ENCODE results near the gene ISLR. TPM values are rescaled to one million over a fixed set of nuclear protein-coding genes. Genes with fewer than 3 reads are reported as not detected.
A peak's percentile ranks its signal among the peaks of the same experiment; 100 is the strongest.

Gene ISLR
- polyA plus RNA-seq, 3 donors: 47.2 to 77.4 (median 47.3) TPM

DNA sequence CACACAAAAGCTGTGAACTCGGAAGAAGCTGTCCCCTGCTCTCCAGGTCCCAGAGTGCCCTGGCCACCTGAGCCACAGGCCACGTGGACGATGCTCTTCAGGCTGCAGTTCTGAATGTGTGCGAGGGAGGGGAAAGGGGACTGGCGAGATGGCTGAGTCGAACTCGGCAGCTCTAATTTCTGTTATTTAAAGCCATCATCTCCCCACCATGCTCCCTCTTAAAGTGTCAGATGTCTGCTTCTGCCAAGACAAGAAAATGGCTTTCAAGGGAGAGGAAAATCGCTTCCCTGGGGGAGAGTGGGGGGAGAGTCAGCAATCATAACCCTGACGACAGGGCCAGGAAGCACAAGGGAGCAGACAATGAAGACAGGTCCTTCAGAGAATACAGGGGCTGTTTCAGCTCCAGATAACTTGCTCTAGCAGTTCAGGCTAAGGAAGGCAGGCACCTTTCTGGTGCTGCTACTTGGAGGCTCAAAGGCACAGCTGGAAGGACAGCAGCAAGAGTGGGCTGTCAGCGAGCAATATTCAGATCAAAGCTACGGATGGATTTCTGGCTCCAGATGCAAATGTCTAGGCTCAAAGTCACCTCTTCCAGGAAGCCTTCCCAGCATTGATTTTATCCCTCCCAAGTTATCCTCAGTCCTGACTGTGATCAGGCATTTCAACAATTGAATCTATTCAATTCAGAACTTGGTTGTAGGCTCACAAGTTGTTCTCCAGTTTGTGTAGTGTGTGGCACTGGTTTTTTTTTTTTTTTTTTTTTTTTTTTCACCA, 47.2 kb downstream of the ISLR start:
- no peak for DNase-seq (ENCODE audit: extremely low read depth in 1 of 11, low read depth in 9 of 11, low spot score in 4 of 11)

DNA sequence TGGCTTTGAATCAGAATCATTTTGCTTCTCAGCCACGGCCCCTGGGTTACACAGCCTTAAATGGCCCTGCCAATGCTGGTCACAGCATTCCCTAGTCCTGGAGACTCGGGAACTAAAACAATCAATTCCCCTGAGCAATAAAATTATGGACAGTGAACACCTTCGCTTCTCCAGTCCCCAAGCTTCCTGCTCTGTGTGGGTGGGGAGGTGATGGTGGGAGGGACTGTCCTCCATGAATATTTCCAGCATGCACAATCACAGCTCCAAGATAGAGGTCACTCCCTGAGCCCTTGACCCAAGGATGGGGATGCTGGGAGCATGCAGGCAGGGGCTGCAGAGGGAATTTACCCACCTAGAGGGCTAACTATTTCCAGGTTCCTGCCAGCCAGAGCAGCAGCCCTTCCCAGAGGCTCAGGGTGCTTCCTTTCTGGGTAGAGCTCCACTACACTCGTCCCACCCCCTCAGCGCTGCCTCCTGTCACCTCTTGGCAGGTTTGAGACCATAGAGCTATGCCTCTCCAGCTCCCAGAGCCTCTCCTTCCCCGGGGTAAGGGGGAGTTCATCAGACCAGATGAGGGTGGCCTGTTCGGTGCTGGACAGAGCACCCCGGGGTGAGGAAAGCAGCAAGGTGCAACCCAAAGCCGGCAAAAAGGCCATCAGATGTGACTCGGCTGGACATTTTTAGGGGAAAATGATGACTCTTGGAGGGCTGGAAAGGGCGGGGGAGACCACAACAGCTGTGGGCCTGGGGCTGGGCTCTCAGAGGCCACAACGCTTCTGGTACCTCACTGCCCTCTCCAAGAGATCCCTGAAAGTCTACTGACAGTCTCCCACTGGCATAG, 48.1 kb downstream of the ISLR start:
- no peak for DNase-seq (ENCODE audit: extremely low read depth in 1 of 11, low read depth in 9 of 11, low spot score in 4 of 11)

DNA sequence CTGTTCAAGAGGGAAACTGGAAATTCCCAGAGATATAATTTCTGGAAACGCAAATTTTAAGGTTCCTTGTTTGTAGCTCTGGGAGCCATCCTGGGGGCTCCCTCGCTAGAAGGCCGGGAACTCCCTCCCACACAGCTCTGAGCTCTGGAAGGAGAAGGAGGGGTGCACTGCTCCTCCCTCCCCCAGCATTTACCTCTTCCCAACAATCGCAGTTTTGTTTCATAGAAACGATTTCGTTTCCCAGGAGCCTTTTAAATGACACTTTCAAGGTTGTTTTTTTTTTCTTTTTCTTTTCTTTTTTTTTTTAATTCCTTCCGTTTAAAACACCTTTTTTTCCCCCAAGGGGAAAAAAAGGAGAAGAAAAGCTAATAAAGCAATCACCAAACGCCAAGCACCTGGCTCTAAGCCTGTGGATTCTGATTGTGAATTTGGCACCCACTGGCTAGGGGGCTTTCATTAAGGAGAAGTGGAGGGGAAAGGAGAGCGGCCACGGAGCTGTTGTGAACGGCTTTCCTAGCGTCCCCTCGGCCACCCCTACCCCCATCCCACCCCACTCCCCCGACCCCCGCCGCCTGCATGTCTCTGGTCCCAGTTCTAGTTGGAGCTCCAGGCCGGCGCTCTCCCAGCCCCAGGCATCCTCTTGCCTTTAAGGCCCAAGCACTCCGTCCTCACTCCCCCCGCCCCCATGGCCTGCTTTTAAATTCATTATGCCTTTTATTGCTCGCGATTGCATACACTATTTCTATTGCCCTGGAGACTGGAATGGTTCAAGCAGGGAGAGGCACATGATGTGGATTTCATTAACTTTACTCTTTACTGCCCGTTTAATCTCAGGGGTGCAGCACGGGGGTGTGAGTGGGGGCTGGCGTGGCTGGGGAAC, 49.0 kb downstream of the ISLR start:
- DNase-seq (ENCODE audit: extremely low read depth in 1 of 11, low read depth in 9 of 11, low spot score in 4 of 11): peak in 1 of 11 donors; percentile 67

GRCh38 chr15:74225928-74226327, 52.4 kb downstream of the ISLR start:
- DNase-seq (ENCODE audit: extremely low read depth in 1 of 11, low read depth in 9 of 11, low spot score in 4 of 11): no peak

Other genes with a start within 250 kb of the ISLR start
- 10 to 100 TPM; 64.1 to 84.0 (median 77.1) TPM for gene LOXL1, start 247.2 kb upstream of the ISLR start, polyA plus RNA-seq (ENCODE audit: insufficient read length in 3 of 3)
- gene STOML1, start 181.4 kb upstream of the ISLR start, polyA plus RNA-seq (ENCODE audit: insufficient read length in 3 of 3): 10 to 100 TPM; 12.2 to 14.3 (median 13.8) TPM
- gene PML, start 179.0 kb upstream of the ISLR start, polyA plus RNA-seq (ENCODE audit: insufficient read length in 3 of 3): 10 to 100 TPM; 26.9 to 39.2 (median 32.2) TPM
- gene GOLGA6A, start 91.2 kb upstream of the ISLR start, polyA plus RNA-seq (ENCODE audit: insufficient read length in 3 of 3): under 1 TPM in 2 of 3 donors, not detected in 1; 0.24 to 0.51 TPM
- 1 to 10 TPM in 1 of 3 donors, under 1 TPM in 2; 0.68 to 1.4 (median 0.82) TPM for gene ISLR2, start 43.1 kb upstream of the ISLR start, polyA plus RNA-seq (ENCODE audit: insufficient read length in 3 of 3)
- 10 to 100 TPM; 24.4 to 40.6 (median 35.4) TPM for gene STRA6, start 29.1 kb downstream of the ISLR start, polyA plus RNA-seq (ENCODE audit: insufficient read length in 3 of 3)
- gene CCDC33, start 62.6 kb downstream of the ISLR start, polyA plus RNA-seq (ENCODE audit: insufficient read length in 3 of 3): 10 to 100 TPM in 1 of 3 donors, 1 to 10 TPM in 2; 5.0 to 10.7 (median 6.6) TPM
- 1 to 10 TPM in 2 of 3 donors, under 1 TPM in 1; 1.00 to 1.2 (median 1.1) TPM for gene CYP11A1, start 193.9 kb downstream of the ISLR start, polyA plus RNA-seq (ENCODE audit: insufficient read length in 3 of 3)